Measurements from ENCODE around the gene TMEM38B.
"Not testable (repeated sequence)": the region's sequence is repeated elsewhere in the genome, so short reads cannot be mapped to it uniquely, and the experiment has no call there.

Gene TMEM38B

DNA sequence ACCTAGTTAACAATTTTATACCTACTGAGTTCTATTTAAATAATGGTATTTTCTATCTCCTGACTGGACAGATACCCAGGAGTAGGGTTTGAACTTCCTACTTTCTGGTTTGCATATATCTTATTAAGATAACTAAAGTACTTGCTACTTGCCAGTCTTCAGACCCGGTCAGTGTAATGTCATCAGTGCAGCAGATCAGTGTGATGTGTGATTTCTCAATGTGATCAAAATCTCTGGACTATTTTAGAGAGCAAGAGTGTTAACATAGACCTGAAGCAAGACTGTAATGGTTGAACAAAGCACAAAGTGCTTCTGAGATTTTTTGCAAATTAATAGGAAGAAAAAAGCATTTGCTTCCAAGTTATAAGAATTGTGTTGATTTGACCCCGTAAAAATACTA, 6.8 kb downstream of the TMEM38B start:
- TF ChIP-seq, protein P1, sequence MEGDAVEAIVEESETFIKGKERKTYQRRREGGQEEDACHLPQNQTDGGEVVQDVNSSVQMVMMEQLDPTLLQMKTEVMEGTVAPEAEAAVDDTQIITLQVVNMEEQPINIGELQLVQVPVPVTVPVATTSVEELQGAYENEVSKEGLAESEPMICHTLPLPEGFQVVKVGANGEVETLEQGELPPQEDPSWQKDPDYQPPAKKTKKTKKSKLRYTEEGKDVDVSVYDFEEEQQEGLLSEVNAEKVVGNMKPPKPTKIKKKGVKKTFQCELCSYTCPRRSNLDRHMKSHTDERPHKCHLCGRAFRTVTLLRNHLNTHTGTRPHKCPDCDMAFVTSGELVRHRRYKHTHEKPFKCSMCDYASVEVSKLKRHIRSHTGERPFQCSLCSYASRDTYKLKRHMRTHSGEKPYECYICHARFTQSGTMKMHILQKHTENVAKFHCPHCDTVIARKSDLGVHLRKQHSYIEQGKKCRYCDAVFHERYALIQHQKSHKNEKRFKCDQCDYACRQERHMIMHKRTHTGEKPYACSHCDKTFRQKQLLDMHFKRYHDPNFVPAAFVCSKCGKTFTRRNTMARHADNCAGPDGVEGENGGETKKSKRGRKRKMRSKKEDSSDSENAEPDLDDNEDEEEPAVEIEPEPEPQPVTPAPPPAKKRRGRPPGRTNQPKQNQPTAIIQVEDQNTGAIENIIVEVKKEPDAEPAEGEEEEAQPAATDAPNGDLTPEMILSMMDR (IDR thresholded peaks at IDR 0.05; ENCODE audit: borderline replicate concordance, control extremely low read depth, extremely low read depth, insufficient read depth, missing control alignments): no peak
- in situ Hi-C loops (cut with MboI; ENCODE audit: low sequenced_read_pairs, unreplicated experiment): loop anchor here (25.0 kb wide), 1 partner anchor 264 kb away; the partner anchor contains the start of gene FSD1L
- DNase-seq (ENCODE audit: low spot score): no peak

DNA sequence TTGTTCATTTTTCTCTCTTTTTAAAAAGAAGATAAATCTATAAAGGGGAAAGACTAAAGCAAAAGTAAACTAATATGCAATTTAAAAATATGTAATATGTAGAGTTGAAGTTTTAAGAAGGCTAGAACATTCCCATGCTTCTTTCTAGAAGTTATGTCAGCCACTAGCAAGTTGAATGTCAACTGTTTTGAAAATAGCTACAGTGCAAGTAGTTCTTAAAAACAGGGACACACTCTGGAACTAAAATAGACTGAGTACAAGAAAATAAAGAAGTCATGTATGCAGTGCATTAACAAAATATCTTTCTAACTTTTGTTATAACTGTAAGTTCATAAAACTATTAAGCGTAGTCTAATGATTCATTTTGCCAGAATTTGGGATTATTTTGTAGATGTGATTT, 7.9 kb downstream of the TMEM38B start:
- in situ Hi-C loops (cut with MboI; ENCODE audit: low sequenced_read_pairs, unreplicated experiment): loop anchor here (25.0 kb wide), 1 partner anchor 265 kb away; the partner anchor contains the start of gene FSD1L
- no peak for DNase-seq (ENCODE audit: low spot score)
- TF ChIP-seq, protein P1 (IDR thresholded peaks at IDR 0.05; ENCODE audit: borderline replicate concordance, control extremely low read depth, extremely low read depth, insufficient read depth, missing control alignments): no peak

DNA sequence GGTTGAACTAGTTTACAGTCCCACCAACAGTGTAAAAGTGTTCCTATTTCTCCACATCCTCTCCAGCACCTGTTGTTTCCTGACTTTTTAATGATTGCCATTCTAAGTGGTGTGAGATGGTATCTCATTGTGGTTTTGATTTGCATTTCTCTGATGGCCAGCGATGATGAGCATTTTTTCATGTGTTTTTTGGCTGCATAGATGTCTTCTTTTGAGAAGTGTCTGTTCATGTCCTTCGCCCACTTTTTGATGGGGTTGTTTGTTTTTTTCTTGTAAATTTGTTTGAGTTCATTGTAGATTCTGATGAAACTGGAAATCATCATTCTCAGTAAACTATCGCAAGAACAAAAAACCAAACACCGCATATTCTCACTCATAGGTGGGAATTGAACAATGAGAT, 9.3 kb downstream of the TMEM38B start:
- not testable (repeated sequence) for DNase-seq (ENCODE audit: low spot score)
- in situ Hi-C loops (cut with MboI; ENCODE audit: low sequenced_read_pairs, unreplicated experiment): loop anchor here (25.0 kb wide), 1 partner anchor 266 kb away; the partner anchor contains the start of gene FSD1L

DNA sequence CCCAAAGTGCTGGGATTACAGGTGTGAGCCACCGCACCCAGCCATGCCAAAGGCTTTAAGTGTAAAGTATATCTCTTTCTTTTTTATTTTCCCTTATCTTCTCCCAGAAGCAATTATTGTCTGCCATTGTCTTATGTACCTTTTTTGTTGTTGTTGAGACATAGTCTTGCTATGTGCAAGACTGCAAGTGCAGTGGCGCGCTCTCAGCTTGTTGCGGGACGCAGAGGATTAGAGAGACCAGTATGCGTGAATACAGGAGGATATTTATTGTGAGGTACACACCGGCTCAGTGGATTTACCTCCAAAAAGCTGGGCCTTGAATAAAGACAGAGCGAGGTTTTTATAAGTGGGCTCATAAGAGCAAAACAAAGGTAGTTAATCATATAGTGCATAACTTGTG, 11.8 kb downstream of the TMEM38B start:
- in situ Hi-C loops (cut with MboI; ENCODE audit: low sequenced_read_pairs, unreplicated experiment): loop anchor here (25.0 kb wide), 1 partner anchor 269 kb away; the partner anchor contains the start of gene FSD1L
- DNase-seq (ENCODE audit: low spot score): no peak
- TF ChIP-seq, protein P1 (IDR thresholded peaks at IDR 0.05; ENCODE audit: borderline replicate concordance, control extremely low read depth, extremely low read depth, insufficient read depth, missing control alignments): no peak

DNA sequence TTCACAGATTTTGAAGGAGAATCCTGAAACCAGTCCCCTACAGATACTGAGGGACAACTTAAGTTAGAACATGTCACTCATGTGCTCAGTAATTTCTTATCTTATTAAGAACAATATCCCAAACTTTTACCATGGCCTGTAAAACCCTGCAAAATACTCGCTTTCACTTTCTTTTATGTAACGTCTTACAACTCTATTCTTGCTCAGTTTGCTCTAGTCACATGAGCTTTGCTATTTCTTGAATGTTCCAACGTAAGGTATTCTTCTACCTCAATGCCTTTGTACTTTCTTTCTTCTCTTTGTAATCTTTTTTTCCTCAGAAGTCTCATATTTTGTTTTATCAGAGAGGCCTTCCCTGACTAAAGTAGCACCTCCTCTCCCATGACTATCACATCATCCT, 14.1 kb downstream of the TMEM38B start:
- in situ Hi-C loops (cut with MboI; ENCODE audit: low sequenced_read_pairs, unreplicated experiment): loop anchor here (25.0 kb wide), 1 partner anchor 271 kb away; the partner anchor contains the start of gene FSD1L

DNA sequence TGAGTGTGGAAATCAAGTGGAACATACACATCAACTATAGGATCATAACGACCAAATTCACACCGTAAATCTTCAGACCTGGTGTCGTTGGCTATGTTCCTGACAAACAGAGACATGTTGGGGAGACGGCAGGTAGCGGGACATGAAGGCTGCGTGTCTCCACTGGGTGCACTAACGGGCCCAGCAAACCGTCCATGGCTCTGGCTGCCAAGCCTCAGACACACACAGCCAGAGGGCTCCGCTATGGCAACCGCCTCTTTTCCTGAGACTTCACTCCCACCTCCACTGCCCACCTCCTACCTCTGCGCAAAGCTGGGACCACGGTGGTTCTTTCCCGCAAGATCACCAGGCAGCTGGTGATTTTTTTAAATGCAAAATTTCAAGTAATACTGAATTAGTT, 16.3 kb downstream of the TMEM38B start:
- in situ Hi-C loops (cut with MboI; ENCODE audit: low sequenced_read_pairs, unreplicated experiment): loop anchor here (25.0 kb wide), 1 partner anchor 273 kb away; the partner anchor contains the start of gene FSD1L
- no peak for DNase-seq (ENCODE audit: low spot score)
- TF ChIP-seq, protein P1 (IDR thresholded peaks at IDR 0.05; ENCODE audit: borderline replicate concordance, control extremely low read depth, extremely low read depth, insufficient read depth, missing control alignments): no peak

More for the DNA sequence above, 14.1 kb downstream of the TMEM38B start:
- DNase-seq (ENCODE audit: low spot score): peak; percentile 36
- TF ChIP-seq, protein P1 (IDR thresholded peaks at IDR 0.05; ENCODE audit: borderline replicate concordance, control extremely low read depth, extremely low read depth, insufficient read depth, missing control alignments): no peak

DNA sequence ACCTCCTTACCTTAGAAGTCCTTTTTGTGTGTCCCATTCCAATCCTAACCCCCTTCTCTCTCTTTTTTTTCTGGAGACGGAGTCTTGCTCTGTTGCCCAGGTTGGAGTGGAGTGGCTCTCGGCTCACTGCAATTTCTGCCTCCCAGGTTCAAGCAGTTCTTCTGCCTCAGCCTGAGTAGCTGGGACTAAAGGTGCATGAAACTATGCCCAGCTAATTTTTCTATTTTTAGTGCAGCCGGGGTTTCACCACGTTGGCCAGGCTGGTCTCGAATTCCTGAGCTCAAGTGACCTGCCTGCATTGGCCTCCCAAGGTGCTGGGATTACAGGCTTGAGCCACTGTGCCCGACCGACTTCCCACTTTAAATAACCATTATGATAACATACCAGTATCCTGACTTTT, 17.5 kb downstream of the TMEM38B start:
- TF ChIP-seq, protein P1 (IDR thresholded peaks at IDR 0.05; ENCODE audit: borderline replicate concordance, control extremely low read depth, extremely low read depth, insufficient read depth, missing control alignments): no peak
- in situ Hi-C loops (cut with MboI; ENCODE audit: low sequenced_read_pairs, unreplicated experiment): loop anchor here (25.0 kb wide), 1 partner anchor 275 kb away; the partner anchor contains the start of gene FSD1L

More for the DNA sequence above, 17.5 kb downstream of the TMEM38B start:
- no peak for DNase-seq (ENCODE audit: low spot score)

Data from GM13976 (cell line).